ENCODE data around the gene GRK2. TPM values are rescaled to one million over a fixed set of nuclear protein-coding genes. Genes with fewer than 3 reads are reported as not detected.

GRK2 gene
- total RNA-seq, 4 donors from 2014 or later: 44.0 to 76.9 (median 64.8) TPM

GRCh38 chr11:67275606-67276409 is 9.5 kb downstream of the GRK2 start:
- WGBS, 2 donors (ENCODE audit: low coverage in 1 of 2): 83% methylated on average over 6 of the region's 17 CpGs; no CpG with 5 or more reads in 1 of the 2 donors
- H3K4me1 ChIP-seq: peaks cover 0 to 97% (median 77%) of the 10 kb centered on the region in 3 donors

GRCh38 chr11:67276781-67277230 is 10.5 kb downstream of the GRK2 start:
- Histone ChIP-seq H3K27me3 (no peaks in the 10 kb centered on the region), H3K4me3 (peak overlapping the region in 1 of 2 donors; percentile 41), H3K27ac (peak overlapping the region; percentile 2 to 92 (median 86)), H3K4me1 (peaks cover 0 to 87% (median 67%) of the 10 kb centered on the region in 3 donors), H3K9me3 (no peaks in the 10 kb centered on the region), H3K36me3 (peaks cover 0 to 39% of the 10 kb centered on the region in 2 donors)
- peak; percentile 23 for ATAC-seq
- 23 to 60% methylated on average over 1 to 2 of the region's 16 CpGs for WGBS, 2 donors (ENCODE audit: low coverage in 1 of 2)
- TF ChIP-seq POLR2AphosphoS5 (IDR thresholded peaks at IDR 0.05): no peak
- no peak for TF ChIP-seq POLR2A (IDR thresholded peaks at IDR 0.05)
- TF ChIP-seq EP300 (IDR thresholded peaks at IDR 0.05): no peak
- peak in 1 of 4 experiments; percentile 28 for TF ChIP-seq CTCF (IDR thresholded peaks at IDR 0.05)

More at GRCh38 chr11:67275606-67276409, 9.5 kb downstream of the GRK2 start:
- H3K36me3 ChIP-seq: peaks cover 0 to 33% of the 10 kb centered on the region in 2 donors
- TF ChIP-seq POLR2A (IDR thresholded peaks at IDR 0.05): no peak
- no peak for TF ChIP-seq CTCF (IDR thresholded peaks at IDR 0.05)
- no peak for TF ChIP-seq EP300 (IDR thresholded peaks at IDR 0.05)
- TF ChIP-seq POLR2AphosphoS5 (IDR thresholded peaks at IDR 0.05): no peak
- H3K9me3 ChIP-seq: no peaks in the 10 kb centered on the region
- peak overlapping the region in 3 of 4 donors; percentile 83 to 92 (median 88) for H3K27ac ChIP-seq
- H3K27me3 ChIP-seq: no peaks in the 10 kb centered on the region
- no peak for ATAC-seq
- no peak overlapping the region for H3K4me3 ChIP-seq

GRCh38 chr11:67277231-67277961 is 11.1 kb downstream of the GRK2 start:
- Histone ChIP-seq H3K4me3 (peak overlapping the region in 1 of 2 donors; percentile 41), H3K36me3 (peaks cover 0 to 39% of the 10 kb centered on the region in 2 donors), H3K27ac (peak overlapping the region; percentile 3 to 92 (median 86)), H3K4me1 (peaks cover 0 to 86% (median 61%) of the 10 kb centered on the region in 3 donors), H3K27me3 (no peaks in the 10 kb centered on the region), H3K9me3 (no peaks in the 10 kb centered on the region)
- peak; percentile 92 for ATAC-seq
- WGBS, 2 donors (ENCODE audit: low coverage in 1 of 2): no CpG with 5 or more reads among the region's 24 CpGs
- TF ChIP-seq POLR2A (IDR thresholded peaks at IDR 0.05): no peak
- no peak for TF ChIP-seq POLR2AphosphoS5 (IDR thresholded peaks at IDR 0.05)
- no peak for TF ChIP-seq EP300 (IDR thresholded peaks at IDR 0.05)
- TF ChIP-seq CTCF (IDR thresholded peaks at IDR 0.05): no peak

GRCh38 chr11:67278135-67278938 is 12.1 kb downstream of the GRK2 start:
- peak overlapping the region in 1 of 2 donors; percentile 41 for H3K4me3 ChIP-seq
- no peaks in the 10 kb centered on the region for H3K9me3 ChIP-seq
- peak overlapping the region; percentile 3 to 92 (median 86) for H3K27ac ChIP-seq
- 68 to 80% methylated on average over 3 to 4 of the region's 14 CpGs for WGBS, 2 donors (ENCODE audit: low coverage in 1 of 2)
- H3K36me3 ChIP-seq: peaks cover 0 to 48% of the 10 kb centered on the region in 2 donors
- no peak for TF ChIP-seq POLR2AphosphoS5 (IDR thresholded peaks at IDR 0.05)
- TF ChIP-seq POLR2A (IDR thresholded peaks at IDR 0.05): no peak
- TF ChIP-seq CTCF (IDR thresholded peaks at IDR 0.05): no peak
- TF ChIP-seq EP300 (IDR thresholded peaks at IDR 0.05): no peak
- peaks cover 0 to 83% (median 52%) of the 10 kb centered on the region in 3 donors for H3K4me1 ChIP-seq
- no peaks in the 10 kb centered on the region for H3K27me3 ChIP-seq
- no peak for ATAC-seq
